GM12878 (cell line): ENCODE measurements around the gene MEGF6. TPM values are rescaled to one million over a fixed set of nuclear protein-coding genes. Genes with fewer than 3 reads are reported as not detected.

Experiments used
- ATAC-seq: fragments of 200-7000 bp; cut with Tn5 transposase; 3 replicates; pipeline ENCODE4 v1.9.1; 2020; ENCODE audit warnings: mild to moderate bottlenecking, moderate library complexity
- BruUV-seq: library from RNA; stranded (reverse); fragments of 400-500 nt; replicated peaks from 2 replicates; lab custom pipeline; 2021; lab: Mats Ljungman, UMichigan
- CTCF ChIA-PET: fragments of 300-600 bp; sonication (Branson Sonifier 250); formaldehyde crosslinking; extraction: SDS; loops from one replicate; lab custom pipeline; 2021; ENCODE audit warnings: inconsistent platforms; lab: Yijun Ruan, JAX
- POLR2A ChIA-PET: fragments of 350-600 bp; formaldehyde crosslinking; extraction: SDS; loops from one replicate; lab custom pipeline; 2021; ENCODE audit warnings: inconsistent platforms; lab: Charles Lee
- RAD21 ChIA-PET: fragments of 300-600 bp; sonication (Branson Sonifier 250); formaldehyde crosslinking; loops from one replicate; lab custom pipeline; 2023; ENCODE audit warnings: antibody characterized with exemption; ENCODE audit not compliant: unreplicated experiment; lab: Charles Lee
- SMC1A ChIA-PET: fragments of 300-600 bp; sonication (Branson Sonifier 250); formaldehyde crosslinking; loops from one replicate; lab custom pipeline; 2023; ENCODE audit not compliant: unreplicated experiment, uncharacterized antibody; lab: Charles Lee
- DNase-seq: peaks from one replicate; pipeline ENCODE4 v3.0.0-alpha.2; 2011; ENCODE audit warnings: low read depth, low spot score
- FAIRE-seq: peaks from 3 replicates; lab custom pipeline; 2011; peaks lifted over from hg19 to GRCh38; lab: Jason Lieb, UNC
- H2AFZ ChIP-seq: 2 replicates; pipeline ENCODE4 v1.6.0; 2011; ENCODE audit warnings: low read depth, low read length, control low read depth; ENCODE audit not compliant: control insufficient read depth
- H3K27ac ChIP-seq: 2 replicates; pipeline ENCODE4 v1.5.1; 2011; ENCODE audit warnings: control low read depth; ENCODE audit not compliant: control insufficient read depth, insufficient read depth
- H3K27me3 ChIP-seq, 2 experiments: replicated peaks in 1 of 2; 2 replicates each; pipeline versions ENCODE4 v1.6.0 to v1.6.1; 2011; ENCODE audit warnings: low read length in 1 of 2; ENCODE audit not compliant: control insufficient read depth in 2 of 2, insufficient read depth in 2 of 2
- H3K36me3 ChIP-seq, 2 experiments: 2 replicates each; pipeline ENCODE4 v1.5.1; 2011; ENCODE audit warnings: low read length in 1 of 2; ENCODE audit not compliant: control insufficient read depth in 2 of 2, insufficient read depth in 2 of 2
- H3K4me1 ChIP-seq: 2 replicates; pipeline ENCODE4 v1.6.1; 2011; ENCODE audit warnings: mild to moderate bottlenecking, low read length, moderate library complexity, mixed read lengths; ENCODE audit not compliant: control insufficient read depth, insufficient read depth
- H3K4me2 ChIP-seq: 2 replicates; pipeline ENCODE4 v1.6.0; 2011; ENCODE audit warnings: control low read depth; ENCODE audit not compliant: control insufficient read depth, insufficient read depth
- H3K4me3 ChIP-seq: fragments of 200-600 bp; sonication (generic); 2 replicates; pipeline ENCODE4 v1.5.1; 2016
- H3K79me2 ChIP-seq: 2 replicates; pipeline ENCODE4 v1.6.0; 2011; ENCODE audit warnings: low read length; ENCODE audit not compliant: control insufficient read depth, insufficient read depth
- H3K9ac ChIP-seq: 2 replicates; pipeline ENCODE4 v1.8.0; 2011; ENCODE audit warnings: low read length, control low read depth, mixed read lengths; ENCODE audit not compliant: control insufficient read depth, insufficient read depth
- H3K9me3 ChIP-seq: replicated peaks from 3 replicates; pipeline ENCODE4 v1.5.1; 2011; ENCODE audit warnings: mild to moderate bottlenecking, low read length; ENCODE audit not compliant: control insufficient read depth, insufficient read depth
- H4K20me1 ChIP-seq: 2 replicates; pipeline ENCODE4 v1.6.0; 2011; ENCODE audit not compliant: control insufficient read depth, insufficient read depth
- BRCA1 ChIP-seq: IDR thresholded peaks from 2 replicates; pipeline ENCODE4 v1.6.1; 2011; ENCODE audit warnings: low read depth, low read length, improper control_type of control experiment
- KLF5 ChIP-seq: fragments of 450-650 bp; IDR thresholded peaks from 2 replicates; pipeline ENCODE4 v1.6.1; 2014; ENCODE audit warnings: mild to moderate bottlenecking; ENCODE audit not compliant: partially characterized antibody
- NFYA ChIP-seq: IDR thresholded peaks from 2 replicates; pipeline ENCODE4 v1.6.1; 2011; ENCODE audit warnings: low read depth, mild to moderate bottlenecking, low read length, improper control_type of control experiment, borderline replicate concordance
- SMAD5 ChIP-seq: IDR thresholded peaks from 2 replicates; pipeline ENCODE4 v1.6.1; 2016; ENCODE audit warnings: antibody characterized with exemption, low read depth
- SRF ChIP-seq, 2 experiments: IDR thresholded peaks; 2 replicates each; pipeline ENCODE4 v1.6.1; 2011; ENCODE audit warnings: low read depth in 2 of 2, low read length in 2 of 2, mild to moderate bottlenecking in 1 of 2, moderate library complexity in 1 of 2
- WGBS: methylation state at CpG from one replicate; pipeline ENCODE4 v1.1.6; 2016; ENCODE audit warnings: low lambda C conversion rate; ENCODE audit not compliant: insufficient replicate concordance, insufficient coverage; ENCODE audit errors: missing lambda C conversion rate; 5-methylcytosine and 5-hydroxymethylcytosine counted together
- in situ Hi-C: fragments of 300-500 bp; cut with MboI; formaldehyde crosslinking; loops from 9 replicates; pipeline ENCODE4 v1.14.3; 2018; ENCODE audit warnings: mixed read lengths
- intact Hi-C: fragments of 100-400 bp; cut with micrococcal nuclease; formaldehyde crosslinking; loops from one replicate; pipeline ENCODE4 v1.14.2; 2022; ENCODE audit not compliant: unreplicated experiment
- polyA plus RNA-seq, 11 experiments: library from polyadenylated mRNA; depleted of rRNA in 4 of 11; unstranded in 6 of 11; stranded (reverse) in 5 of 11; fragments of >200 nt; fragmentation: Nextera tagmentation in 4 of 11; fragmentation: Illumina TruSeq in 1 of 11; extraction: Ambion mirVana in 4 of 11; extraction: Trizol in 1 of 11; gene quantifications; 1 replicate in 1 of 11; 2 replicates in 10 of 11; pipeline versions ENCODE4 v1.2.1 to v1.2.3, GENCODE V29; 2011 to 2016; ENCODE audit warnings: inconsistent platforms in 2 of 11, missing spikeins in 2 of 11, low read depth in 1 of 11
- total RNA-seq, 4 experiments: library from RNA; depleted of rRNA in 3 of 4; stranded (reverse); fragments of >200 nt in 3 of 4; fragmentation: Illumina TruSeq in 1 of 4; extraction: Trizol in 1 of 4; gene quantifications; 2 replicates each; pipeline versions ENCODE4 v1.2.1 to v1.2.3, GENCODE V29; 2013 to 2021

The MEGF6 gene
- total and polyA plus RNA-seq, 10 of the 15 experiments (the other 5 are each of a cell fraction or from before 2014, with no cell fraction given): 0.03 to 0.41 TPM; not detected in 8

GRCh38 chr1:3469849-3470649, 141.3 kb downstream of the MEGF6 start:
- TF ChIP-seq SMAD5: no peak
- TF ChIP-seq BRCA1: no peak
- no peak for TF ChIP-seq KLF5
- TF ChIP-seq NFYA: no peak
- Histone ChIP-seq H4K20me1 (no peaks in the 10 kb centered on the region), H3K4me3 (no peak overlapping the region), H3K9me3 (no peaks in the 10 kb centered on the region), H3K27ac (no peak overlapping the region), H3K36me3 (no peaks in the 10 kb centered on the region), H3K79me2 (no peaks in the 10 kb centered on the region), H2AFZ (no peak overlapping the region), H3K9ac (no peak overlapping the region), H3K27me3 (no peaks in the 10 kb centered on the region), H3K4me1 (no peaks in the 10 kb centered on the region), H3K4me2 (no peak overlapping the region)
- in situ Hi-C loops: no loop called here
- 18% methylated on average over 16 of the region's 17 CpGs for WGBS
- FAIRE-seq: no peak
- ChIA-PET POLR2A (no interaction called here), RAD21 (no interaction called here), SMC1A (no interaction called here), CTCF (no interaction called here)
- no peak for ATAC-seq
- no TSS peak for BruUV-seq
- no peak for DNase-seq
- intact Hi-C loops: no loop called here

- no peak for TF ChIP-seq SRF (IDR thresholded peaks at IDR 0.05; ENCODE audit: low read depth in 2 of 2, low read length in 2 of 2)
- no peaks in the 10 kb centered on the region for H3K4me1 ChIP-seq
- no TSS peak for BruUV-seq
- no peaks in the 10 kb centered on the region for H3K36me3 ChIP-seq
- no peak for FAIRE-seq
- H4K20me1 ChIP-seq: no peaks in the 10 kb centered on the region
- no peak overlapping the region for H3K9ac ChIP-seq
- SMC1A ChIA-PET: no interaction called here
- H2AFZ ChIP-seq: no peak overlapping the region
- no peaks in the 10 kb centered on the region for H3K79me2 ChIP-seq
- POLR2A ChIA-PET: no interaction called here
- no peak overlapping the region for H3K4me3 ChIP-seq
- in situ Hi-C loops: no loop called here
- no peaks in the 10 kb centered on the region for H3K27me3 ChIP-seq
- intact Hi-C loops: no loop called here
- H3K27ac ChIP-seq: no peak overlapping the region
- RAD21 ChIA-PET: no interaction called here
- CTCF ChIA-PET: no interaction called here
- H3K4me2 ChIP-seq: no peak overlapping the region
- DNase-seq: no peak
- no peaks in the 10 kb centered on the region for H3K9me3 ChIP-seq
- 36% methylated on average over 31 of the region's 31 CpGs for WGBS
- no peak for ATAC-seq
These were observed 142.0 kb downstream of the MEGF6 start for GRCh38 chr1:3469104-3469848.
